Measurements from ENCODE around the gene FRMD8.

Gene FRMD8

DNA sequence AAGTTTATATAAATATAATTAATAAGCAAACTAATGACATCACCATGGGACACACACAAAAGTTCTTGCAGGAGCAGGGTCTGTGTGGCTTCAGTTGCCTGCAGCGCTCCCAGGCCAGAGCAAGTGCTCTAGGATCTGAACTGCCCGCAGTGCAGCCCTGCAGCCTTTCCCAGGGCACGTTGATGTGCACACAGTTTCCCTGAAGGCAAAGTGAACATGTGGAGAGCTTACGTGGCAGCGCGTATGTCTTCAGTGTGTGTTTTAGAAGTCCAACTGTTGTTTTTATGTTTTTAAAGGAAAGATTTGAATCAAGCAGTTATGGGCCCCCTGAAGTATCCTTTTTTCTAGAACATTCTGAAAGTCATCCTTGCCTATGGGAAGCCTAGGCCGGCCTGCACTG lies 33.1 kb upstream of the FRMD8 start:
- DNase-seq (ENCODE audit: low read depth), result no peak
- in situ Hi-C loops (cut with HindIII; ENCODE audit: low sequenced_read_pairs), result no loop called here
- H3K4me3 ChIP-seq (ENCODE audit: low read depth, low read length), result no peak overlapping the region

GRCh38 chr11:65353900-65354264 lies 32.6 kb upstream of the FRMD8 start:
- DNase-seq (ENCODE audit: low read depth), result no peak
- peak overlapping the region; percentile 48 for H3K4me3 ChIP-seq (ENCODE audit: low read depth, low read length)
- in situ Hi-C loops (cut with HindIII; ENCODE audit: low sequenced_read_pairs), result no loop called here

More for the DNA sequence above, 33.1 kb upstream of the FRMD8 start:
- TF ChIP-seq, protein P1, sequence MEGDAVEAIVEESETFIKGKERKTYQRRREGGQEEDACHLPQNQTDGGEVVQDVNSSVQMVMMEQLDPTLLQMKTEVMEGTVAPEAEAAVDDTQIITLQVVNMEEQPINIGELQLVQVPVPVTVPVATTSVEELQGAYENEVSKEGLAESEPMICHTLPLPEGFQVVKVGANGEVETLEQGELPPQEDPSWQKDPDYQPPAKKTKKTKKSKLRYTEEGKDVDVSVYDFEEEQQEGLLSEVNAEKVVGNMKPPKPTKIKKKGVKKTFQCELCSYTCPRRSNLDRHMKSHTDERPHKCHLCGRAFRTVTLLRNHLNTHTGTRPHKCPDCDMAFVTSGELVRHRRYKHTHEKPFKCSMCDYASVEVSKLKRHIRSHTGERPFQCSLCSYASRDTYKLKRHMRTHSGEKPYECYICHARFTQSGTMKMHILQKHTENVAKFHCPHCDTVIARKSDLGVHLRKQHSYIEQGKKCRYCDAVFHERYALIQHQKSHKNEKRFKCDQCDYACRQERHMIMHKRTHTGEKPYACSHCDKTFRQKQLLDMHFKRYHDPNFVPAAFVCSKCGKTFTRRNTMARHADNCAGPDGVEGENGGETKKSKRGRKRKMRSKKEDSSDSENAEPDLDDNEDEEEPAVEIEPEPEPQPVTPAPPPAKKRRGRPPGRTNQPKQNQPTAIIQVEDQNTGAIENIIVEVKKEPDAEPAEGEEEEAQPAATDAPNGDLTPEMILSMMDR (IDR thresholded peaks at IDR 0.05; ENCODE audit: low read depth, low read length, missing control alignments), result no peak

GRCh38 chr11:65354265-65355012 lies 32.0 kb upstream of the FRMD8 start, which contains the start of gene TIGD3:
TSS of gene TIGD3 (plus strand) at chr11:65354751. CDS start at chr11:65355809, 1,058 bp downstream.
- TF ChIP-seq, protein P1 (IDR thresholded peaks at IDR 0.05; ENCODE audit: low read depth, low read length, missing control alignments), result no peak
- in situ Hi-C loops (cut with HindIII; ENCODE audit: low sequenced_read_pairs), result no loop called here
- peak within 1 kb of the TSS; percentile 48 for H3K4me3 ChIP-seq (ENCODE audit: low read depth, low read length)
- DNase-seq (ENCODE audit: low read depth), result peak; percentile 78

More at GRCh38 chr11:65353900-65354264, 32.6 kb upstream of the FRMD8 start:
- TF ChIP-seq, protein P1 (IDR thresholded peaks at IDR 0.05; ENCODE audit: low read depth, low read length, missing control alignments), result no peak

GRCh38 chr11:65355013-65355775 lies 31.2 kb upstream of the FRMD8 start:
- TF ChIP-seq, protein P1 (IDR thresholded peaks at IDR 0.05; ENCODE audit: low read depth, low read length, missing control alignments), result no peak
- in situ Hi-C loops (cut with HindIII; ENCODE audit: low sequenced_read_pairs), result no loop called here
- peak overlapping the region; percentile 48 for H3K4me3 ChIP-seq (ENCODE audit: low read depth, low read length)
- no peak for DNase-seq (ENCODE audit: low read depth)

DNA sequence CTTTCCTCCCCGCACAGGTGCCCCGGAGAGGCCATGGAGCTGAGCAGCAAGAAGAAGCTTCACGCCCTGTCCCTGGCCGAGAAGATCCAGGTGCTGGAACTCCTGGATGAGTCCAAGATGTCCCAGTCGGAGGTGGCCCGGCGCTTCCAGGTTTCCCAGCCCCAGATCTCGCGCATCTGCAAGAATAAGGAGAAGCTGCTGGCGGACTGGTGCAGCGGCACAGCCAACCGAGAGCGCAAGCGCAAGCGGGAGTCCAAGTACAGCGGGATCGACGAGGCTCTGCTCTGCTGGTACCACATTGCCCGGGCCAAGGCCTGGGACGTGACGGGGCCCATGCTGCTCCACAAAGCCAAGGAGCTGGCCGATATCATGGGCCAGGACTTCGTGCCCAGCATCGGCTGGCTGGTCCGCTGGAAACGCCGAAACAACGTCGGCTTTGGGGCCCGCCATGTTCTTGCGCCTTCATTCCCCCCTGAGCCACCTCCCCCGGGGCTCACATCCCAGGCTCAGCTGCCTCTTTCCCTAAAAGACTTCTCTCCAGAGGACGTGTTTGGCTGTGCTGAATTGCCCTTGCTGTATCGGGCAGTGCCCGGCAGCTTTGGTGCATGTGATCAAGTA lies 30.6 kb upstream of the FRMD8 start:
- TF ChIP-seq, protein P1 (IDR thresholded peaks at IDR 0.05; ENCODE audit: low read depth, low read length, missing control alignments), result no peak
- in situ Hi-C loops (cut with HindIII; ENCODE audit: low sequenced_read_pairs), result no loop called here
- no peak for DNase-seq (ENCODE audit: low read depth)
- H3K4me3 ChIP-seq (ENCODE audit: low read depth, low read length), result peak overlapping the region; percentile 21

DNA sequence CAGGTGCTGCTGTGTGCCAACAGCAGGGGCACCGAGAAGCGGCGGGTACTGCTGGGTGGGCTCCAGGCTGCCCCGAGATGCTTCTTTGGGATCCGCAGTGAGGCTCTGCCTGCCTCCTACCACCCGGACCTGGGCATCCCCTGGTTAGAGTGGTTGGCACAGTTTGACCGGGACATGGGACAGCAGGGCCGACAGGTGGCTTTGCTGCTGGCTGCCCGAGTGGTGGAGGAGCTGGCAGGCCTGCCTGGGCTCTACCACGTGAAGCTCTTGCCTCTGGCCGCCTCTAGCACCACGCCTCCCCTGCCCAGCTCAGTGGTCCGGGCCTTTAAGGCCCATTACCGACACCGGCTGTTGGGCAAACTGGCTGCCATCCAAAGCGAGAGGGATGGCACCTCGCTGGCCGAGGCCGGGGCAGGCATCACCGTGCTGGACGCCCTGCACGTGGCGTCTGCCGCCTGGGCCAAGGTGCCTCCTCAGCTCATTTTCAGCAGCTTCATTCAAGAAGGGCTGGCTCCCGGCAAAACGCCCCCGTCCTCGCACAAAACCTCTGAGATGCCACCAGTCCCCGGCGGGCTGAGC lies 30.0 kb upstream of the FRMD8 start:
- in situ Hi-C loops (cut with HindIII; ENCODE audit: low sequenced_read_pairs), result no loop called here
- DNase-seq (ENCODE audit: low read depth), result no peak
- no peak overlapping the region for H3K4me3 ChIP-seq (ENCODE audit: low read depth, low read length)
- TF ChIP-seq, protein P1 (IDR thresholded peaks at IDR 0.05; ENCODE audit: low read depth, low read length, missing control alignments), result no peak
